IMR-90 (cell line): ENCODE data around the gene PLEKHA4. TPM values are rescaled to one million over a fixed set of nuclear protein-coding genes. Genes with fewer than 3 reads are reported as not detected.

Experiments
- ATAC-seq: fragments of 200-7000 bp; cut with Tn5 transposase; 2 replicates; pipeline ENCODE4 v1.9.1; 2020; ENCODE audit warnings: low read depth, mild to moderate bottlenecking, moderate library complexity
- BruUV-seq: library from RNA; stranded (reverse); fragments of 400-500 nt; replicated peaks from 2 replicates; lab custom pipeline; 2021; lab: Mats Ljungman, UMichigan
- CTCF ChIA-PET: fragments of 300-600 bp; formaldehyde crosslinking; extraction: SDS; loops from one replicate; lab custom pipeline; 2021; ENCODE audit warnings: antibody characterized with exemption; lab: Yijun Ruan, JAX
- POLR2A ChIA-PET: fragments of 300-600 bp; sonication (Branson Sonifier 250); formaldehyde crosslinking; loops from one replicate; lab custom pipeline; 2022; ENCODE audit warnings: antibody characterized with exemption; ENCODE audit not compliant: unreplicated experiment; lab: Charles Lee
- DNase-seq: peaks from one replicate; pipeline ENCODE4 v3.0.0; 2013
- H2AFZ ChIP-seq: replicated peaks from 2 replicates; pipeline ENCODE3; 2013; ENCODE audit warnings: low read length, mild to moderate bottlenecking; ENCODE audit not compliant: poor library complexity
- H2AK5ac ChIP-seq: 2 replicates; pipeline ENCODE4 v1.6.1; 2013; ENCODE audit warnings: low read depth, low read length, inconsistent platforms
- H2AK9ac ChIP-seq: replicated peaks from 2 replicates; pipeline ENCODE3; 2013; ENCODE audit warnings: mild to moderate bottlenecking, low read depth, low read length, moderate library complexity; ENCODE audit not compliant: poor library complexity
- H2BK120ac ChIP-seq: 2 replicates; pipeline ENCODE4 v1.6.1; 2013; ENCODE audit warnings: low read depth, low read length, inconsistent platforms
- H2BK15ac ChIP-seq: 3 replicates; pipeline ENCODE4 v1.6.1; 2013; ENCODE audit warnings: low read depth, low read length, inconsistent platforms
- H2BK20ac ChIP-seq: 2 replicates; pipeline ENCODE4 v1.6.1; 2013; ENCODE audit warnings: low read depth, mild to moderate bottlenecking, inconsistent platforms, low read length, moderate library complexity
- H2BK5ac ChIP-seq: 2 replicates; pipeline ENCODE4 v1.6.1; 2013; ENCODE audit warnings: mild to moderate bottlenecking, low read depth, low read length, inconsistent platforms; ENCODE audit not compliant: poor library complexity, severe bottlenecking
- H3K14ac ChIP-seq: replicated peaks from 2 replicates; pipeline ENCODE4 v1.6.1; 2013; ENCODE audit warnings: low read depth, low read length, inconsistent platforms
- H3K18ac ChIP-seq: 2 replicates; pipeline ENCODE4 v1.6.1; 2013; ENCODE audit warnings: low read depth, low read length, control low read depth
- H3K23ac ChIP-seq: 2 replicates; pipeline ENCODE4 v1.6.1; 2013; ENCODE audit warnings: low read depth, low read length, inconsistent platforms
- H3K27ac ChIP-seq: 2 replicates; pipeline ENCODE4 v1.5.1; 2013; ENCODE audit warnings: mild to moderate bottlenecking, control low read depth, low read length; ENCODE audit not compliant: insufficient read depth
- H3K27me3 ChIP-seq: 2 replicates; pipeline ENCODE4 v1.6.1; 2013; ENCODE audit warnings: low read length; ENCODE audit not compliant: control insufficient read depth, insufficient read depth
- H3K36me3 ChIP-seq: 2 replicates; pipeline ENCODE4 v1.6.1; 2013; ENCODE audit warnings: low read length, mixed read lengths; ENCODE audit not compliant: control insufficient read depth, insufficient read depth
- H3K4ac ChIP-seq: 2 replicates; pipeline ENCODE4 v1.6.1; 2013; ENCODE audit warnings: low read depth, low read length, inconsistent platforms
- H3K4me1 ChIP-seq: 2 replicates; pipeline ENCODE4 v1.6.1; 2013; ENCODE audit warnings: low read length, mixed read lengths; ENCODE audit not compliant: control insufficient read depth, insufficient read depth
- H3K4me2 ChIP-seq: 2 replicates; pipeline ENCODE4 v1.6.1; 2013; ENCODE audit warnings: low read depth, mild to moderate bottlenecking, control low read depth, low read length, moderate library complexity
- H3K4me3 ChIP-seq: 2 replicates; pipeline ENCODE4 v1.5.1; 2013; ENCODE audit warnings: low read depth, mild to moderate bottlenecking, control low read depth, low read length, moderate library complexity; ENCODE audit not compliant: insufficient read depth
- H3K56ac ChIP-seq: 2 replicates; pipeline ENCODE4 v1.6.1; 2013; ENCODE audit warnings: low read length, inconsistent platforms; ENCODE audit not compliant: insufficient read depth; ENCODE audit errors: extremely low read depth
- H3K79me1 ChIP-seq, 2 experiments: 2 replicates each; pipeline ENCODE4 v1.6.1; 2013; ENCODE audit warnings: low read length in 2 of 2, inconsistent platforms in 1 of 2, low read depth in 1 of 2
- H3K9ac ChIP-seq: 2 replicates; pipeline ENCODE4 v1.6.1; 2013; ENCODE audit warnings: low read depth, low read length, control low read depth
- H3K9me1 ChIP-seq: 2 replicates; pipeline ENCODE4 v1.6.1; 2013; ENCODE audit warnings: low read length, inconsistent platforms; ENCODE audit not compliant: insufficient read depth
- H3K9me3 ChIP-seq: 2 replicates; pipeline ENCODE4 v1.6.1; 2013; ENCODE audit warnings: low read length; ENCODE audit not compliant: control insufficient read depth, insufficient read depth
- H4K20me1 ChIP-seq: 2 replicates; pipeline ENCODE4 v1.6.1; 2013; ENCODE audit warnings: low read length, inconsistent platforms; ENCODE audit not compliant: insufficient read depth
- H4K5ac ChIP-seq: 2 replicates; pipeline ENCODE4 v1.6.1; 2013; ENCODE audit warnings: mild to moderate bottlenecking, low read depth, low read length, control low read depth
- H4K8ac ChIP-seq, 2 experiments: 2 replicates each; pipeline ENCODE4 v1.6.1; 2013; ENCODE audit warnings: low read depth in 2 of 2, low read length in 2 of 2, control low read depth in 1 of 2, inconsistent platforms in 1 of 2
- H4K91ac ChIP-seq: 2 replicates; pipeline ENCODE4 v1.6.1; 2013; ENCODE audit warnings: low read depth, low read length, inconsistent platforms; ENCODE audit not compliant: insufficient read depth
- CTCF ChIP-seq: conservative IDR thresholded peaks from 2 replicates; pipeline ENCODE4 v1.5.1; 2012; ENCODE audit warnings: mild to moderate bottlenecking, low read depth, low read length, improper control_type of control experiment
- MXI1 ChIP-seq: IDR thresholded peaks from 2 replicates; pipeline ENCODE4 v1.6.1; 2012; ENCODE audit warnings: low read depth, mild to moderate bottlenecking, low read length, moderate library complexity, borderline replicate concordance
- USF2 ChIP-seq: fragments of 150-350 bp; IDR thresholded peaks from 2 replicates; pipeline ENCODE4 v1.6.1; 2017; ENCODE audit warnings: mild to moderate bottlenecking, antibody characterized with exemption, low read length, low read depth
- WGBS, 2 experiments: methylation state at CpG; one replicate each; pipeline versions ENCODE4 v1.1.5 to v1.1.7; 2013; ENCODE audit warnings: missing lambda C conversion rate in 2 of 2; ENCODE audit not compliant: insufficient read length in 1 of 2; ENCODE audit errors: extremely low coverage in 2 of 2; 5-methylcytosine and 5-hydroxymethylcytosine counted together
- dilution Hi-C: fragments of 300-500 bp; cut with HindIII; formaldehyde crosslinking; loops from one replicate; pipeline ENCODE4 v1.14.3; 2018; ENCODE audit warnings: low sequenced_read_pairs; ENCODE audit not compliant: unreplicated experiment
- in situ Hi-C: fragments of 300-500 bp; cut with MboI; formaldehyde crosslinking; loops from 3 replicates; pipeline ENCODE4 v1.14.3; 2019; ENCODE audit warnings: low sequenced_read_pairs, inconsistent platforms, mixed read lengths
- intact Hi-C: fragments of 100-400 bp; cut with micrococcal nuclease; formaldehyde crosslinking; loops from 2 replicates; pipeline ENCODE4 v1.10.0; 2022
- polyA plus RNA-seq, 3 experiments: library from polyadenylated mRNA; depleted of rRNA; stranded (reverse); fragments of >200 nt; gene quantifications; 2 replicates each; pipeline ENCODE4 v1.2.3, GENCODE V29; 2012; ENCODE audit warnings: low replicate concordance in 1 of 3
- total RNA-seq: library from RNA; depleted of rRNA; stranded (reverse); fragments of >200 nt; gene quantifications from 2 replicates; pipeline ENCODE4 v1.2.3, GENCODE V29; 2012

Gene PLEKHA4
- total and polyA plus RNA-seq, 2 of the 4 experiments (the other 2 are of a cell fraction) = 4.5 to 14.4 TPM

GRCh38 chr19:48844472-48844871 is 23.9 kb downstream of the PLEKHA4 start:
- Histone ChIP-seq H2BK5ac (no peak overlapping the region), H3K23ac (no peak overlapping the region), H3K9me3 (no peaks in the 10 kb centered on the region), H2AFZ (no peak overlapping the region), H3K4me3 (no peak overlapping the region), H3K4ac (no peak overlapping the region), H3K79me1 (no peaks in the 10 kb centered on the region), H3K4me1 (no peaks in the 10 kb centered on the region), H3K36me3 (peaks cover 25% of the 10 kb centered on the region), H3K14ac (no peak overlapping the region), H2BK20ac (no peak overlapping the region), H4K5ac (no peak overlapping the region), H2BK15ac (no peak overlapping the region), H2AK5ac (no peak overlapping the region), H2BK120ac (no peak overlapping the region), H4K8ac (no peak overlapping the region), H3K27ac (no peak overlapping the region), H3K27me3 (no peaks in the 10 kb centered on the region), H3K18ac (no peak overlapping the region), H2AK9ac (no peak overlapping the region), H3K9me1 (no peaks in the 10 kb centered on the region), H3K4me2 (no peak overlapping the region), H3K9ac (no peak overlapping the region), H3K56ac (no peak overlapping the region), H4K91ac (no peak overlapping the region), H4K20me1 (no peaks in the 10 kb centered on the region)
- WGBS, 2 experiments = 100% methylated on average over 1 of the region's 2 CpGs; no CpG with 5 or more reads in 1 of the 2 experiments
- intact Hi-C loops = loop anchor here (5.0 kb wide), 1 partner anchor 197 kb away; the partner anchor contains the start of gene CA11
- in situ Hi-C loops = no loop called here
- ChIA-PET POLR2A (interaction anchor here (0.6 to 1.2 kb wide), 3 partner anchors 27 to 213 kb away, joined by 4 to 30 read pairs (median 7); no protein-coding TSS in a partner anchor), CTCF (interaction anchor here (0.6 kb wide), 2 partner anchors 212 to 702 kb away, joined by 3 to 9 read pairs; no protein-coding TSS in a partner anchor)
- TF ChIP-seq USF2 (peak; percentile 46; the same call in 1 of the 2 replicates), MXI1 (no peak), CTCF (peak; percentile 41)
- DNase-seq (peak; percentile 68), ATAC-seq (peak; percentile 65)
- no TSS peak for BruUV-seq
- dilution Hi-C loops = no loop called here
